Endothelial cell of umbilical vein (primary cell): ENCODE data around the gene SGPL1. TPM values are rescaled to one million over a fixed set of nuclear protein-coding genes. Genes with fewer than 3 reads are reported as not detected.

Source experiments
- BruUV-seq: library from RNA; stranded (reverse); fragments of 400-500 nt; replicated peaks from 2 replicates; lab custom pipeline; 2021; lab: Mats Ljungman, UMichigan
- CTCF ChIA-PET: fragments of 300-600, 350-600 bp; sonication (Branson Sonifier 250); formaldehyde crosslinking; loops from one replicate; lab custom pipeline; 2021; ENCODE audit warnings: antibody characterized with exemption, inconsistent platforms; lab: Charles Lee
- POLR2A ChIA-PET: fragments of 300-600, 350-600 bp; sonication (Branson Sonifier 250); formaldehyde crosslinking; loops from one replicate; lab custom pipeline; 2021; ENCODE audit warnings: antibody characterized with exemption, inconsistent platforms; lab: Charles Lee
- DNase-seq: peaks from one replicate; pipeline ENCODE4 v3.0.0-alpha.2; 2011; ENCODE audit warnings: low read depth, low spot score
- FAIRE-seq: peaks from 2 replicates; lab custom pipeline; 2011; peaks lifted over from hg19 to GRCh38; lab: Jason Lieb, UNC
- H2AFZ ChIP-seq: 2 replicates; pipeline ENCODE4 v1.6.0; 2012; ENCODE audit warnings: low read depth, low read length, control low read depth, inconsistent platforms
- H3K27ac ChIP-seq: 2 replicates; pipeline ENCODE4 v1.5.1; 2011; ENCODE audit warnings: low read depth, mild to moderate bottlenecking, control low read depth, low read length, moderate library complexity; ENCODE audit not compliant: insufficient read depth
- H3K27me3 ChIP-seq, 2 experiments: 2 replicates each; pipeline versions ENCODE4 v1.6.0 to v1.6.1; 2011; ENCODE audit warnings: low read length in 2 of 2, mixed read lengths in 1 of 2; ENCODE audit not compliant: control insufficient read depth in 2 of 2, insufficient read depth in 2 of 2
- H3K36me3 ChIP-seq, 2 experiments: 2 replicates in 1 of 2; 3 replicates in 1 of 2; pipeline ENCODE4 v1.5.1; 2011; ENCODE audit warnings: low read length in 2 of 2, mild to moderate bottlenecking in 1 of 2, moderate library complexity in 1 of 2; ENCODE audit not compliant: control insufficient read depth in 2 of 2, insufficient read depth in 2 of 2; ENCODE audit errors: extremely low read depth in 1 of 2
- H3K4me1 ChIP-seq: 3 replicates; pipeline ENCODE4 v1.5.1; 2011; ENCODE audit warnings: mild to moderate bottlenecking, low read length; ENCODE audit not compliant: control insufficient read depth, insufficient read depth; ENCODE audit errors: extremely low read depth
- H3K4me2 ChIP-seq: 2 replicates; pipeline ENCODE4 v1.6.1; 2011; ENCODE audit warnings: low read length, control low read depth, mixed read lengths; ENCODE audit not compliant: insufficient read depth
- H3K4me3 ChIP-seq, 3 experiments: fragments of 200-600 bp in 1 of 3; sonication (generic), shearing (Covaris generic) in 1 of 3; replicated peaks in 1 of 3; 2 replicates each; pipeline ENCODE4 v1.5.1; 2011 to 2016; ENCODE audit warnings: control low read depth in 3 of 3, low read length in 3 of 3, mild to moderate bottlenecking in 2 of 3, inconsistent platforms in 1 of 3, low read depth in 1 of 3, moderate library complexity in 1 of 3; ENCODE audit not compliant: insufficient read depth in 1 of 3
- H3K79me2 ChIP-seq: 2 replicates; pipeline ENCODE4 v1.6.0; 2012; ENCODE audit warnings: low read length, inconsistent platforms; ENCODE audit not compliant: control insufficient read depth, insufficient read depth
- H3K9ac ChIP-seq: replicated peaks from 2 replicates; pipeline ENCODE3; 2011; ENCODE audit warnings: low read length, control low read depth; ENCODE audit not compliant: insufficient read depth; ENCODE audit errors: extremely low read depth
- H3K9me1 ChIP-seq: replicated peaks from 3 replicates; pipeline ENCODE4 v1.6.0; 2011; ENCODE audit warnings: mild to moderate bottlenecking, low read length; ENCODE audit not compliant: control insufficient read depth, insufficient read depth; ENCODE audit errors: extremely low read depth
- H3K9me3 ChIP-seq: replicated peaks from 2 replicates; pipeline ENCODE4 v1.5.1; 2012; ENCODE audit warnings: low read length, inconsistent platforms; ENCODE audit not compliant: control insufficient read depth, insufficient read depth
- H4K20me1 ChIP-seq: replicated peaks from 2 replicates; pipeline ENCODE3; 2011; ENCODE audit warnings: mild to moderate bottlenecking, low read length; ENCODE audit not compliant: control insufficient read depth, insufficient read depth; ENCODE audit errors: extremely low read depth
- CTCF ChIP-seq, 2 donors: IDR thresholded peaks; 1 replicate in 1 of 2; 2 replicates in 1 of 2; pipeline ENCODE4 v1.5.1; 2011; ENCODE audit warnings: low read length in 2 of 2, mild to moderate bottlenecking in 2 of 2, moderate library complexity in 2 of 2, control low read depth in 1 of 2, inconsistent platforms in 1 of 2, low read depth in 1 of 2; ENCODE audit not compliant: insufficient read depth in 1 of 2; ENCODE audit errors: extremely low read depth in 1 of 2
- EZH2 ChIP-seq: IDR thresholded peaks from 2 replicates; pipeline ENCODE4 v1.6.1; 2012; ENCODE audit warnings: borderline replicate concordance, low read depth, mild to moderate bottlenecking, moderate library complexity, low read length, inconsistent platforms; ENCODE audit not compliant: severe bottlenecking
- FOS ChIP-seq: IDR thresholded peaks from 2 replicates; pipeline ENCODE4 v1.6.1; 2011; ENCODE audit warnings: mild to moderate bottlenecking, low read length, moderate library complexity, borderline replicate concordance; ENCODE audit not compliant: insufficient read depth
- GATA2 ChIP-seq: IDR thresholded peaks from 2 replicates; pipeline ENCODE4 v1.7.0; 2011; ENCODE audit warnings: low read depth, mild to moderate bottlenecking, moderate library complexity, mixed read lengths, low read length; ENCODE audit not compliant: insufficient read length, insufficient read depth
- JUN ChIP-seq: IDR thresholded peaks from 2 replicates; pipeline ENCODE4 v1.6.1; 2011; ENCODE audit warnings: borderline replicate concordance, low read depth; ENCODE audit not compliant: insufficient read length, insufficient read depth
- MAX ChIP-seq: IDR thresholded peaks from 2 replicates; pipeline ENCODE4 v1.6.1; 2011; ENCODE audit not compliant: insufficient read depth, insufficient read length
- MYC ChIP-seq: IDR thresholded peaks from one replicate; pipeline ENCODE4 v1.6.1; 2011; ENCODE audit warnings: mild to moderate bottlenecking, low read depth, low read length
- POLR2A ChIP-seq: IDR thresholded peaks from 2 replicates; pipeline ENCODE4 v1.6.1; 2012; ENCODE audit warnings: low read depth, mild to moderate bottlenecking, control low read depth, low read length
- POLR2AphosphoS5 ChIP-seq: IDR thresholded peaks from 2 replicates; pipeline ENCODE4 v1.6.1; 2012; ENCODE audit warnings: low read depth, mild to moderate bottlenecking, control low read depth, low read length, moderate library complexity; ENCODE audit not compliant: insufficient read depth
- dilution Hi-C: fragments of 300-500 bp; cut with MboI; formaldehyde crosslinking; loops from one replicate; pipeline ENCODE4 v1.15.0; 2019; ENCODE audit warnings: low sequenced_read_pairs; ENCODE audit not compliant: extremely low pct_ligation_motif_present
- intact Hi-C: fragments of 100-400 bp; cut with micrococcal nuclease; formaldehyde crosslinking; loops from one replicate; pipeline ENCODE4 v1.10.0; 2022
- polyA plus RNA-seq, 4 experiments: library from polyadenylated mRNA; depleted of rRNA in 3 of 4; stranded (reverse) in 3 of 4; unstranded in 1 of 4; fragments of >200 nt; gene quantifications; 2 replicates each; pipeline versions ENCODE4 v1.2.1 to v1.2.3, GENCODE V29; 2011 to 2012; ENCODE audit warnings: missing spikeins in 1 of 4
- total RNA-seq: library from RNA; stranded (reverse); gene quantifications from 2 replicates; pipeline ENCODE4 v1.2.3, GENCODE V29; 2021

Gene SGPL1
- total and polyA plus RNA-seq, 2 donors (not counting 3 experiments of a cell fraction or from before 2014, with no cell fraction given): 11.4 to 25.2 TPM

- TF ChIP-seq MAX (no peak), POLR2A (no peak), EZH2 (no peak), JUN (no peak)
- intact Hi-C loops: no loop called here
- Histone ChIP-seq H3K9ac (no peak overlapping the region), H3K9me1 (no peaks in the 10 kb centered on the region), H3K9me3 (no peaks in the 10 kb centered on the region), H3K4me3 (no peak overlapping the region), H3K36me3 (no peaks in the 10 kb centered on the region), H3K4me2 (no peak overlapping the region), H3K4me1 (no peaks in the 10 kb centered on the region), H2AFZ (no peak overlapping the region), H4K20me1 (no peaks in the 10 kb centered on the region), H3K79me2 (no peaks in the 10 kb centered on the region), H3K27me3 (peaks cover 6% of the 10 kb centered on the region in 2 experiments), H3K27ac (no peak overlapping the region)
- DNase-seq (no peak), FAIRE-seq (no peak)
- ChIA-PET POLR2A (no interaction called here), CTCF (no interaction called here)
- dilution Hi-C loops: no loop called here
- no TSS peak for BruUV-seq
Observed at GRCh38 chr10:70779088-70779487, 36.7 kb upstream of the SGPL1 start.

- DNase-seq: no peak
- H3K36me3 ChIP-seq: no peaks in the 10 kb centered on the region
- TF ChIP-seq MYC: no peak
- TF ChIP-seq EZH2: no peak
- no peak for TF ChIP-seq GATA2
- TF ChIP-seq FOS: no peak
- TF ChIP-seq POLR2A: no peak
- no peak for TF ChIP-seq MAX
- no peak for TF ChIP-seq CTCF (IDR thresholded peaks at IDR 0.05; ENCODE audit: extremely low read depth in 1 of 2, insufficient read depth in 1 of 2, low read depth in 1 of 2, low read length in 2 of 2)
- no peak for TF ChIP-seq JUN
- no peak for TF ChIP-seq POLR2AphosphoS5
- no peak overlapping the region for H3K9ac ChIP-seq
- no peaks in the 10 kb centered on the region for H3K4me1 ChIP-seq
- ChIA-PET CTCF (no interaction called here), POLR2A (no interaction called here)
- no peaks in the 10 kb centered on the region for H3K79me2 ChIP-seq
- intact Hi-C loops: no loop called here
- peaks cover 8 to 11% of the 10 kb centered on the region in 2 experiments for H3K27me3 ChIP-seq
- no peaks in the 10 kb centered on the region for H3K9me3 ChIP-seq
- no TSS peak for BruUV-seq
- H3K9me1 ChIP-seq: no peaks in the 10 kb centered on the region
- H3K27ac ChIP-seq: no peak overlapping the region
- no peak overlapping the region for H2AFZ ChIP-seq
- dilution Hi-C loops: no loop called here
- no peak for FAIRE-seq
- H4K20me1 ChIP-seq: no peaks in the 10 kb centered on the region
- no peak overlapping the region for H3K4me2 ChIP-seq
- no peak overlapping the region for H3K4me3 ChIP-seq
Observed at GRCh38 chr10:70779511-70780369, 36.0 kb upstream of the SGPL1 start.
